Neural cell (in vitro differentiated cells): ENCODE results near the gene INSM2. TPM values are rescaled to one million over a fixed set of nuclear protein-coding genes. Genes with fewer than 3 reads are reported as not detected.
A peak's percentile ranks its signal among the peaks of the same experiment; 100 is the strongest.

ENCODE experiments used
- H2AFZ ChIP-seq: fragments of 200-600, 300-800 bp; sonication (generic), shearing (Covaris generic); 2 replicates; pipeline ENCODE4 v1.6.0; 2014; ENCODE audit warnings: low read depth, mild to moderate bottlenecking, antibody characterized with exemption, low read length, moderate library complexity
- H3F3A ChIP-seq: fragments of 200-600 bp; shearing (Covaris generic); 2 replicates; pipeline ENCODE4 v1.6.1; 2016; ENCODE audit warnings: mild to moderate bottlenecking, moderate library complexity, mixed read lengths, antibody characterized with exemption, low read length; ENCODE audit not compliant: insufficient read depth, poor library complexity, severe bottlenecking
- H3K27ac ChIP-seq: fragments of 200-600, 300-800 bp; sonication (generic), shearing (Covaris generic); 2 replicates; pipeline ENCODE4 v1.5.1; 2014; ENCODE audit warnings: mild to moderate bottlenecking, low read length, moderate library complexity
- H3K27me3 ChIP-seq: fragments of 300-800, 200-600 bp; sonication (generic), shearing (Covaris generic); 2 replicates; pipeline ENCODE4 v1.6.0; 2014; ENCODE audit warnings: mild to moderate bottlenecking, low read depth, low read length, moderate library complexity; ENCODE audit not compliant: insufficient read depth
- H3K36me3 ChIP-seq: fragments of 300-800, 200-600 bp; sonication (generic), shearing (Covaris generic); 2 replicates; pipeline ENCODE4 v1.5.1; 2014; ENCODE audit warnings: mild to moderate bottlenecking, antibody characterized with exemption, low read length, moderate library complexity; ENCODE audit not compliant: insufficient read depth
- H3K4me2 ChIP-seq: fragments of 300-800, 200-600 bp; sonication (generic), shearing (Covaris generic); 2 replicates; pipeline ENCODE4 v1.6.0; 2014; ENCODE audit warnings: mild to moderate bottlenecking, low read length
- H3K4me3 ChIP-seq: fragments of 300-800, 200-600 bp; sonication (generic), shearing (Covaris generic); 2 replicates; pipeline ENCODE4 v1.5.1; 2014; ENCODE audit warnings: mild to moderate bottlenecking, low read length, moderate library complexity
- H3K79me2 ChIP-seq: fragments of 200-600 bp; shearing (Covaris generic); replicated peaks from 2 replicates; pipeline ENCODE4 v1.6.0; 2014; ENCODE audit warnings: mild to moderate bottlenecking, low read length, moderate library complexity; ENCODE audit not compliant: insufficient read depth
- H3K9ac ChIP-seq: fragments of 300-800, 200-600 bp; sonication (generic), shearing (Covaris generic); 2 replicates; pipeline ENCODE4 v1.6.1; 2016; ENCODE audit warnings: mild to moderate bottlenecking, low read length, mixed read lengths
- H3K9me2 ChIP-seq: fragments of 200-600 bp; shearing (Covaris generic); 2 replicates; pipeline ENCODE4 v1.6.1; 2016; ENCODE audit warnings: mild to moderate bottlenecking, low read length, mixed read lengths; ENCODE audit not compliant: insufficient read depth
- H3K9me3 ChIP-seq: fragments of 200-600, 300-800 bp; sonication (generic), shearing (Covaris generic); 2 replicates; pipeline ENCODE4 v1.6.1; 2016; ENCODE audit warnings: mild to moderate bottlenecking, mixed run types, low read length, moderate library complexity, mixed read lengths
- H4K20me1 ChIP-seq: fragments of 200-600 bp; shearing (Covaris generic); 2 replicates; pipeline ENCODE4 v1.6.1; 2016; ENCODE audit warnings: mild to moderate bottlenecking, mixed run types; ENCODE audit not compliant: insufficient read depth
- EP300 ChIP-seq: fragments of 450-650 bp; conservative IDR thresholded peaks from 2 replicates; pipeline ENCODE4 v1.6.1; 2014; ENCODE audit warnings: antibody characterized with exemption, mild to moderate bottlenecking, moderate library complexity; ENCODE audit not compliant: poor library complexity, severe bottlenecking
- EZH2 ChIP-seq: fragments of 200-600, 300-800 bp; shearing (Covaris generic), sonication (generic); IDR thresholded peaks from 2 replicates; pipeline ENCODE4 v1.6.1; 2014; ENCODE audit warnings: antibody characterized with exemption, low read length, borderline replicate concordance, mild to moderate bottlenecking; ENCODE audit not compliant: insufficient read depth, poor library complexity, severe bottlenecking
- MXI1 ChIP-seq: fragments of 450-650 bp; conservative IDR thresholded peaks from 2 replicates; pipeline ENCODE4 v1.6.1; 2014; ENCODE audit warnings: antibody characterized with exemption, mild to moderate bottlenecking; ENCODE audit not compliant: poor library complexity, severe bottlenecking
- POLR2AphosphoS5 ChIP-seq: IDR thresholded peaks from 2 replicates; pipeline ENCODE4 v1.6.1; 2012
- RAD21 ChIP-seq: fragments of 450-650 bp; conservative IDR thresholded peaks from 2 replicates; pipeline ENCODE4 v1.6.1; 2014; ENCODE audit warnings: antibody characterized with exemption, mild to moderate bottlenecking, moderate library complexity
- SMC3 ChIP-seq: fragments of 450-650 bp; conservative IDR thresholded peaks from 2 replicates; pipeline ENCODE4 v1.6.1; 2014; ENCODE audit warnings: antibody characterized with exemption, mild to moderate bottlenecking, moderate library complexity; ENCODE audit not compliant: poor library complexity
- TAF1 ChIP-seq: IDR thresholded peaks from 2 replicates; pipeline ENCODE4 v1.6.1; 2012; ENCODE audit warnings: low read depth
- polyA plus RNA-seq: library from polyadenylated mRNA; depleted of rRNA; stranded (reverse); fragments of >200 nt; gene quantifications from 2 replicates; pipeline ENCODE4 v1.2.3, GENCODE V29; 2014
- TF ChIP-seq, protein P1 (sequence below): fragments of 450-650 bp; IDR thresholded peaks from 2 replicates; pipeline ENCODE4 v1.5.1; 2014; ENCODE audit warnings: antibody characterized with exemption, mild to moderate bottlenecking, moderate library complexity; ENCODE audit not compliant: poor library complexity, severe bottlenecking
- TF ChIP-seq, protein P2 (sequence below): IDR thresholded peaks from 2 replicates; pipeline ENCODE4 v1.6.1; 2012; ENCODE audit warnings: borderline replicate concordance

INSM2 gene
- polyA plus RNA-seq, 1 donor from 2014 or later = 2.4 TPM

DNA sequence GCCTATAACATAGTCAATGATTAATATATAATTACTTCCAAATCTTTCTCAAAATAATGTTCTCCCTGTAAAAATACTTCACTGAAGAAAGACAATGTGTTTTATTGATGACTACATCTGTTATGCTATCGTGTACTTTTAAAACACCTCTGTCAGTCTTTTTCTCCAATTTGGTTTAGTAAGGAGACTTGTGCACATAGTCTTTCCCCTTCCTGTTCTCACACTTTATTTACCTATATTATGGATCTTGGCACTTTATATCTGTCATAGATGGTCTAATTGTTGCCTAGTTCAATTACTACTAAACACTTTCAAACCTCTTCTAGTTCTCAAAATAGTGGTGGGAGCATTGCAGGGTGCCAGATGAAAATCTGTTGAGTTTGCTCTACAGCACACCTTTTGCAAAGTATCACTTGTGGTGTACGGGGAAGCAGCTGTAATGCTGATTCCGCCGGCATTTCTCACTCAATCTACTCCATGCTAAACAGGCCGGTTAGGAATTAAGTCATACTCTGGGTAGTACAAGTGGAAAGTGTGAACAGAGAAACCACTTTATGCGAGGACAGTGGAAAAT lies 1.1 kb upstream of the INSM2 start:
- Histone ChIP-seq H2AFZ (no peak overlapping the region), H3K9ac (peak overlapping the region; percentile 34), H3K9me3 (no peaks in the 10 kb centered on the region), H3K4me2 (peak overlapping the region; percentile 83), H3K79me2 (no peaks in the 10 kb centered on the region), H3F3A (no peaks in the 10 kb centered on the region), H4K20me1 (no peaks in the 10 kb centered on the region), H3K36me3 (no peaks in the 10 kb centered on the region), H3K9me2 (no peaks in the 10 kb centered on the region), H3K27ac (no peak overlapping the region), H3K27me3 (peaks cover 75% of the 10 kb centered on the region), H3K4me3 (peak overlapping the region; percentile 88)
- TF ChIP-seq, protein P1, sequence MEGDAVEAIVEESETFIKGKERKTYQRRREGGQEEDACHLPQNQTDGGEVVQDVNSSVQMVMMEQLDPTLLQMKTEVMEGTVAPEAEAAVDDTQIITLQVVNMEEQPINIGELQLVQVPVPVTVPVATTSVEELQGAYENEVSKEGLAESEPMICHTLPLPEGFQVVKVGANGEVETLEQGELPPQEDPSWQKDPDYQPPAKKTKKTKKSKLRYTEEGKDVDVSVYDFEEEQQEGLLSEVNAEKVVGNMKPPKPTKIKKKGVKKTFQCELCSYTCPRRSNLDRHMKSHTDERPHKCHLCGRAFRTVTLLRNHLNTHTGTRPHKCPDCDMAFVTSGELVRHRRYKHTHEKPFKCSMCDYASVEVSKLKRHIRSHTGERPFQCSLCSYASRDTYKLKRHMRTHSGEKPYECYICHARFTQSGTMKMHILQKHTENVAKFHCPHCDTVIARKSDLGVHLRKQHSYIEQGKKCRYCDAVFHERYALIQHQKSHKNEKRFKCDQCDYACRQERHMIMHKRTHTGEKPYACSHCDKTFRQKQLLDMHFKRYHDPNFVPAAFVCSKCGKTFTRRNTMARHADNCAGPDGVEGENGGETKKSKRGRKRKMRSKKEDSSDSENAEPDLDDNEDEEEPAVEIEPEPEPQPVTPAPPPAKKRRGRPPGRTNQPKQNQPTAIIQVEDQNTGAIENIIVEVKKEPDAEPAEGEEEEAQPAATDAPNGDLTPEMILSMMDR = no peak
- TF ChIP-seq MXI1 (no peak), SMC3 (no peak), EZH2 (no peak), POLR2AphosphoS5 (no peak), RAD21 (no peak)

DNA sequence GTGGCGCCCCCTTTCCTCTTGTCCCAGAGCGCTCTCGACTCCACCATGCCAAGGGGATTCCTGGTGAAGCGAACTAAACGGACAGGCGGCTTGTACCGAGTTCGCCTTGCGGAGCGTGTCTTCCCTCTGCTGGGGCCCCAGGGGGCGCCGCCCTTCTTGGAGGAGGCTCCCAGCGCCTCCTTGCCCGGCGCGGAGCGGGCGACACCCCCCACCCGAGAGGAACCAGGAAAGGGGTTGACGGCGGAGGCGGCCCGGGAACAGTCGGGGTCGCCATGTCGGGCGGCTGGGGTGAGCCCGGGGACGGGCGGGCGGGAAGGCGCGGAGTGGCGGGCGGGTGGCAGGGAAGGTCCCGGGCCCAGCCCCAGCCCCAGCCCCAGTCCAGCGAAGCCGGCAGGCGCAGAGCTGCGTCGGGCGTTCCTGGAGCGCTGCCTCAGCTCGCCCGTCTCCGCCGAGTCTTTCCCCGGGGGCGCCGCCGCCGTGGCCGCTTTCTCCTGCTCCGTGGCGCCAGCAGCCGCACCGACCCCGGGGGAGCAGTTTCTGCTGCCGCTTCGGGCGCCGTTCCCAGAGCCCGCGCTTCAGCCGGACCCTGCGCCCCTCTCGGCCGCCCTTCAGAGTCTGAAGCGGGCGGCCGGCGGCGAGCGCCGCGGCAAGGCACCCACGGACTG lies 376 bp downstream of the INSM2 start:
- Histone ChIP-seq H3K4me2 (peak overlapping the region; percentile 83), H3K27me3 (peaks cover 75% of the 10 kb centered on the region), H3K27ac (no peak overlapping the region), H3K79me2 (no peaks in the 10 kb centered on the region), H3K9me2 (no peaks in the 10 kb centered on the region), H2AFZ (no peak overlapping the region), H3K9ac (peak overlapping the region; percentile 32), H4K20me1 (no peaks in the 10 kb centered on the region), H3K36me3 (no peaks in the 10 kb centered on the region), H3F3A (no peaks in the 10 kb centered on the region), H3K9me3 (no peaks in the 10 kb centered on the region), H3K4me3 (peak overlapping the region; percentile 88)
- TF ChIP-seq MXI1 (peak; percentile 36), EP300 (no peak), POLR2AphosphoS5 (peak; percentile 4)

DNA sequence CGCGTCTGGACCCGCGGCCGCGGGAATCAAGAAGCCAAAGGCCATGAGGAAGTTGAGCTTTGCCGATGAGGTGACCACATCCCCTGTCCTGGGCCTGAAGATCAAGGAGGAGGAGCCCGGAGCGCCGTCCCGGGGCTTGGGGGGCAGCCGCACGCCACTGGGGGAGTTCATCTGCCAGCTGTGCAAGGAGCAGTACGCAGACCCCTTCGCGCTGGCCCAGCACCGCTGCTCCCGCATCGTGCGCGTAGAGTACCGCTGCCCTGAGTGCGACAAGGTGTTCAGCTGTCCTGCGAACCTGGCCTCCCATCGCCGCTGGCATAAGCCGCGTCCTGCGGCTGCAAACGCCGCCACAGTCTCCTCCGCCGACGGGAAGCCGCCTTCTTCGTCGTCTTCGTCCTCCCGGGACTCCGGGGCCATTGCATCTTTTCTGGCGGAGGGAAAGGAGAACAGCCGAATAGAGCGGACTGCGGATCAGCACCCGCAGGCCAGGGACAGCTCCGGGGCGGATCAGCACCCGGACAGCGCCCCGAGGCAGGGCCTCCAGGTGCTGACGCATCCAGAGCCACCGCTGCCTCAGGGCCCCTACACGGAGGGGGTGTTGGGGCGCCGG lies 1.0 kb downstream of the INSM2 start:
- TF ChIP-seq, protein P2, sequence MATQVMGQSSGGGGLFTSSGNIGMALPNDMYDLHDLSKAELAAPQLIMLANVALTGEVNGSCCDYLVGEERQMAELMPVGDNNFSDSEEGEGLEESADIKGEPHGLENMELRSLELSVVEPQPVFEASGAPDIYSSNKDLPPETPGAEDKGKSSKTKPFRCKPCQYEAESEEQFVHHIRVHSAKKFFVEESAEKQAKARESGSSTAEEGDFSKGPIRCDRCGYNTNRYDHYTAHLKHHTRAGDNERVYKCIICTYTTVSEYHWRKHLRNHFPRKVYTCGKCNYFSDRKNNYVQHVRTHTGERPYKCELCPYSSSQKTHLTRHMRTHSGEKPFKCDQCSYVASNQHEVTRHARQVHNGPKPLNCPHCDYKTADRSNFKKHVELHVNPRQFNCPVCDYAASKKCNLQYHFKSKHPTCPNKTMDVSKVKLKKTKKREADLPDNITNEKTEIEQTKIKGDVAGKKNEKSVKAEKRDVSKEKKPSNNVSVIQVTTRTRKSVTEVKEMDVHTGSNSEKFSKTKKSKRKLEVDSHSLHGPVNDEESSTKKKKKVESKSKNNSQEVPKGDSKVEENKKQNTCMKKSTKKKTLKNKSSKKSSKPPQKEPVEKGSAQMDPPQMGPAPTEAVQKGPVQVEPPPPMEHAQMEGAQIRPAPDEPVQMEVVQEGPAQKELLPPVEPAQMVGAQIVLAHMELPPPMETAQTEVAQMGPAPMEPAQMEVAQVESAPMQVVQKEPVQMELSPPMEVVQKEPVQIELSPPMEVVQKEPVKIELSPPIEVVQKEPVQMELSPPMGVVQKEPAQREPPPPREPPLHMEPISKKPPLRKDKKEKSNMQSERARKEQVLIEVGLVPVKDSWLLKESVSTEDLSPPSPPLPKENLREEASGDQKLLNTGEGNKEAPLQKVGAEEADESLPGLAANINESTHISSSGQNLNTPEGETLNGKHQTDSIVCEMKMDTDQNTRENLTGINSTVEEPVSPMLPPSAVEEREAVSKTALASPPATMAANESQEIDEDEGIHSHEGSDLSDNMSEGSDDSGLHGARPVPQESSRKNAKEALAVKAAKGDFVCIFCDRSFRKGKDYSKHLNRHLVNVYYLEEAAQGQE = peak; percentile 98
- no peak for TF ChIP-seq TAF1
- TF ChIP-seq EZH2 = peak; percentile 74
- H3K9me2 ChIP-seq = no peaks in the 10 kb centered on the region
- peak overlapping the region; percentile 88 for H3K4me3 ChIP-seq
- no peaks in the 10 kb centered on the region for H3K9me3 ChIP-seq
- no peaks in the 10 kb centered on the region for H3K79me2 ChIP-seq
- H3K27me3 ChIP-seq = peaks cover 75% of the 10 kb centered on the region
- H3K27ac ChIP-seq = no peak overlapping the region
- H3K36me3 ChIP-seq = no peaks in the 10 kb centered on the region
- no peaks in the 10 kb centered on the region for H4K20me1 ChIP-seq
- no peaks in the 10 kb centered on the region for H3F3A ChIP-seq
- H3K9ac ChIP-seq = peak overlapping the region; percentile 32
- peak overlapping the region; percentile 56 for H3K4me2 ChIP-seq
- no peak overlapping the region for H2AFZ ChIP-seq
